H1 (cell line): ENCODE measurements around the gene CCDC102A. TPM values are rescaled to one million over a fixed set of nuclear protein-coding genes. Genes with fewer than 3 reads are reported as not detected.

Experiments
- CTCF ChIA-PET: fragments of 300-600 bp; sonication (Branson Sonifier 250); formaldehyde crosslinking; loops from one replicate; lab custom pipeline; 2021; ENCODE audit not compliant: partially characterized antibody; lab: Charles Lee
- POLR2A ChIA-PET: fragments of 300-600 bp; sonication (Branson Sonifier 250); formaldehyde crosslinking; loops from one replicate; lab custom pipeline; 2021; ENCODE audit warnings: inconsistent platforms; ENCODE audit not compliant: partially characterized antibody; lab: Charles Lee
- DNase-seq, 2 experiments: peaks; one replicate each; pipeline versions ENCODE4 v3.0.0 to v3.0.0-alpha.2; 2010 to 2022; ENCODE audit warnings: low spot score in 2 of 2, low read depth in 1 of 2, mixed read lengths in 1 of 2
- FAIRE-seq: peaks from 2 replicates; lab custom pipeline; 2011; peaks lifted over from hg19 to GRCh38; lab: Jason Lieb, UNC
- H2AFZ ChIP-seq: 2 replicates; pipeline ENCODE4 v1.8.1; 2012; ENCODE audit warnings: low read length, inconsistent platforms
- H2AK5ac ChIP-seq: 2 replicates; pipeline ENCODE4 v1.6.1; 2013; ENCODE audit warnings: low read depth, low read length
- H2BK120ac ChIP-seq: replicated peaks from 2 replicates; pipeline ENCODE3; 2013; ENCODE audit warnings: low read depth, low read length, inconsistent platforms
- H2BK12ac ChIP-seq: 2 replicates; pipeline ENCODE4 v1.6.1; 2013; ENCODE audit warnings: low read depth, low read length
- H2BK15ac ChIP-seq: 2 replicates; pipeline ENCODE4 v1.6.1; 2013; ENCODE audit warnings: low read length
- H2BK20ac ChIP-seq: 2 replicates; pipeline ENCODE4 v1.6.1; 2013; ENCODE audit warnings: low read length
- H2BK5ac ChIP-seq: 2 replicates; pipeline ENCODE4 v1.6.1; 2013; ENCODE audit warnings: low read depth, low read length
- H3K14ac ChIP-seq: 2 replicates; pipeline ENCODE4 v1.6.1; 2013; ENCODE audit warnings: inconsistent platforms; ENCODE audit not compliant: insufficient read length
- H3K18ac ChIP-seq: 2 replicates; pipeline ENCODE4 v1.6.1; 2013; ENCODE audit warnings: low read length; ENCODE audit errors: extremely low read depth
- H3K23ac ChIP-seq: 2 replicates; pipeline ENCODE4 v1.6.1; 2013; ENCODE audit warnings: inconsistent platforms; ENCODE audit not compliant: insufficient read length
- H3K23me2 ChIP-seq: 2 replicates; pipeline ENCODE4 v1.6.1; 2013; ENCODE audit warnings: low read depth, low read length
- H3K27ac ChIP-seq: 2 replicates; pipeline ENCODE4 v1.6.1; 2011; ENCODE audit warnings: low read depth, low read length, inconsistent platforms
- H3K27me3 ChIP-seq, 4 experiments: replicated peaks in 1 of 4; 1 replicate in 1 of 4; 2 replicates in 3 of 4; pipeline versions ENCODE4 v1.6.1 to v1.8.1; 2011 to 2013; ENCODE audit warnings: low read length in 3 of 4, mild to moderate bottlenecking in 3 of 4, inconsistent platforms in 2 of 4, mixed read lengths in 2 of 4, moderate library complexity in 1 of 4; ENCODE audit not compliant: control insufficient read depth in 3 of 4, insufficient read depth in 3 of 4; ENCODE audit errors: extremely low read depth in 1 of 4
- H3K36me3 ChIP-seq, 4 experiments: 2 replicates each; pipeline versions ENCODE4 v1.6.1 to v1.8.1; 2011 to 2013; ENCODE audit warnings: mild to moderate bottlenecking in 4 of 4, low read length in 3 of 4, moderate library complexity in 2 of 4, control low read depth in 1 of 4, inconsistent platforms in 1 of 4; ENCODE audit not compliant: insufficient read depth in 4 of 4, control insufficient read depth in 2 of 4
- H3K4ac ChIP-seq: replicated peaks from 2 replicates; pipeline ENCODE3; 2013; ENCODE audit warnings: low read length, low read depth, mixed read lengths, inconsistent platforms; ENCODE audit not compliant: insufficient read length
- H3K4me1 ChIP-seq, 4 experiments: replicated peaks in 1 of 4; 1 replicate in 1 of 4; 2 replicates in 3 of 4; pipeline versions ENCODE4 v1.6.1 to v1.8.1; 2011 to 2013; ENCODE audit warnings: low read length in 3 of 4, inconsistent platforms in 2 of 4, mixed read lengths in 1 of 4; ENCODE audit not compliant: insufficient read depth in 4 of 4, control insufficient read depth in 3 of 4
- H3K4me2 ChIP-seq, 2 experiments: 2 replicates each; pipeline versions ENCODE4 v1.6.1 to v1.8.1; 2011 to 2013; ENCODE audit warnings: low read depth in 2 of 2, low read length in 2 of 2, control low read depth in 1 of 2, inconsistent platforms in 1 of 2, mild to moderate bottlenecking in 1 of 2; ENCODE audit not compliant: insufficient read depth in 1 of 2
- H3K4me3 ChIP-seq, 4 experiments: fragments of 200-600, 300-600 bp in 1 of 4; sonication (generic), shearing (Covaris generic), sonication (Bioruptor Twin) in 1 of 4; 2 replicates each; pipeline versions ENCODE4 v1.5.1 to v1.8.1; 2011 to 2016; ENCODE audit warnings: low read length in 4 of 4, low read depth in 3 of 4, control low read depth in 2 of 4, inconsistent platforms in 2 of 4, mild to moderate bottlenecking in 2 of 4, mixed read lengths in 1 of 4, moderate library complexity in 1 of 4; ENCODE audit not compliant: insufficient read depth in 2 of 4; ENCODE audit errors: extremely low read depth in 1 of 4
- H3K56ac ChIP-seq: replicated peaks from 2 replicates; pipeline ENCODE3; 2013; ENCODE audit warnings: low read depth, mild to moderate bottlenecking, mixed read lengths, low read length, inconsistent platforms; ENCODE audit not compliant: insufficient read length
- H3K79me1 ChIP-seq: 2 replicates; pipeline ENCODE4 v1.6.1; 2013; ENCODE audit warnings: low read depth, low read length, control low read depth
- H3K79me2 ChIP-seq, 2 experiments: 2 replicates each; pipeline versions ENCODE4 v1.6.1 to v1.8.1; 2012 to 2013; ENCODE audit warnings: low read length in 2 of 2, mild to moderate bottlenecking in 2 of 2, inconsistent platforms in 1 of 2; ENCODE audit not compliant: insufficient read depth in 2 of 2, control insufficient read depth in 1 of 2
- H3K9ac ChIP-seq, 4 experiments: replicated peaks in 1 of 4; 1 replicate in 1 of 4; 2 replicates in 3 of 4; pipeline versions ENCODE4 v1.6.1 to v1.8.1; 2011 to 2013; ENCODE audit warnings: low read depth in 3 of 4, low read length in 3 of 4, control low read depth in 2 of 4, mild to moderate bottlenecking in 2 of 4, moderate library complexity in 2 of 4, inconsistent platforms in 1 of 4; ENCODE audit errors: extremely low read depth in 1 of 4
- H3K9me3 ChIP-seq, 2 experiments: 2 replicates each; pipeline versions ENCODE4 v1.6.1 to v1.8.1; 2012 to 2013; ENCODE audit warnings: mild to moderate bottlenecking in 2 of 2, moderate library complexity in 2 of 2, control low read depth in 1 of 2, inconsistent platforms in 1 of 2, low read depth in 1 of 2, low read length in 1 of 2, mixed read lengths in 1 of 2; ENCODE audit not compliant: insufficient read depth in 2 of 2
- H4K20me1 ChIP-seq, 2 experiments: replicated peaks in 1 of 2; 2 replicates each; pipeline versions ENCODE3 to v1.8.1; 2011 to 2013; ENCODE audit warnings: inconsistent platforms in 2 of 2, low read length in 2 of 2, mild to moderate bottlenecking in 1 of 2; ENCODE audit not compliant: insufficient read depth in 2 of 2, control insufficient read depth in 1 of 2
- H4K5ac ChIP-seq: 2 replicates; pipeline ENCODE4 v1.6.1; 2013; ENCODE audit warnings: low read length, low read depth, mixed read lengths, inconsistent platforms; ENCODE audit not compliant: insufficient read length
- H4K8ac ChIP-seq: 2 replicates; pipeline ENCODE4 v1.8.0; 2013; ENCODE audit warnings: mild to moderate bottlenecking, moderate library complexity, low read length, inconsistent platforms; ENCODE audit not compliant: insufficient read depth; ENCODE audit errors: extremely low read depth
- H4K91ac ChIP-seq: replicated peaks from 2 replicates; pipeline ENCODE3; 2013; ENCODE audit warnings: low read length, mixed read lengths, inconsistent platforms; ENCODE audit not compliant: insufficient read length
- BACH1 ChIP-seq: IDR thresholded peaks from 2 replicates; pipeline ENCODE4 v1.6.1; 2012; ENCODE audit warnings: low read length, improper control_type of control experiment
- BRCA1 ChIP-seq: IDR thresholded peaks from 2 replicates; pipeline ENCODE4 v1.6.1; 2012; ENCODE audit warnings: low read depth, low read length, improper control_type of control experiment
- CEBPB ChIP-seq: IDR thresholded peaks from 2 replicates; pipeline ENCODE4 v1.6.1; 2012; ENCODE audit warnings: low read depth, low read length
- CHD1 ChIP-seq: IDR thresholded peaks from 2 replicates; pipeline ENCODE4 v1.6.1; 2012; ENCODE audit warnings: low read depth, low read length, improper control_type of control experiment
- CHD2 ChIP-seq: IDR thresholded peaks from 2 replicates; pipeline ENCODE4 v1.6.1; 2012; ENCODE audit warnings: low read length, improper control_type of control experiment
- GTF2F1 ChIP-seq: IDR thresholded peaks from 2 replicates; pipeline ENCODE4 v1.6.1; 2012; ENCODE audit warnings: low read depth, low read length, improper control_type of control experiment, borderline replicate concordance
- RBBP5 ChIP-seq: IDR thresholded peaks from 2 replicates; pipeline ENCODE4 v1.7.1; 2012; ENCODE audit warnings: low read depth, mild to moderate bottlenecking, inconsistent platforms, low read length, moderate library complexity, borderline replicate concordance
- SIX5 ChIP-seq: IDR thresholded peaks from 2 replicates; pipeline ENCODE4 v1.6.1; 2011; ENCODE audit warnings: mild to moderate bottlenecking, low read depth, low read length
- SUZ12 ChIP-seq: fragments of 200-600 bp; sonication (generic); IDR thresholded peaks from 2 replicates; pipeline ENCODE4 v1.6.1; 2012; ENCODE audit warnings: mild to moderate bottlenecking, inconsistent platforms, low read length, moderate library complexity, mixed read lengths
- TCF12 ChIP-seq: IDR thresholded peaks from 2 replicates; pipeline ENCODE4 v1.6.1; 2011; ENCODE audit warnings: low read depth, mild to moderate bottlenecking, low read length
- ZNF274 ChIP-seq: IDR thresholded peaks from 2 replicates; pipeline ENCODE4 v1.7.0; 2012; ENCODE audit warnings: low read length, borderline replicate concordance; ENCODE audit errors: extremely low read depth
- WGBS, 2 experiments: shearing (Covaris generic) in 1 of 2; methylation state at CpG; one replicate each; pipeline versions ENCODE4 v1.1.6 to v1.1.7; 2013 to 2015; ENCODE audit warnings: low lambda C conversion rate in 2 of 2, mixed read lengths in 2 of 2, inconsistent platforms in 1 of 2, low coverage in 1 of 2, missing lambda C conversion rate in 1 of 2; ENCODE audit not compliant: insufficient replicate concordance in 2 of 2, insufficient coverage in 1 of 2, insufficient read length in 1 of 2; ENCODE audit errors: extremely low coverage in 1 of 2, missing lambda C conversion rate in 1 of 2; 5-methylcytosine and 5-hydroxymethylcytosine counted together
- polyA plus RNA-seq, 7 experiments: library from polyadenylated mRNA; depleted of rRNA in 3 of 7; stranded (reverse) in 5 of 7; unstranded in 2 of 7; fragments of >200 nt in 5 of 7; fragments of 200-250 nt in 2 of 7; gene quantifications; 1 replicate in 5 of 7; 2 replicates in 1 of 7; 4 replicates in 1 of 7; pipeline versions ENCODE4 v1.2.1 to v1.2.3, GENCODE V29; 2011 to 2013; ENCODE audit warnings: missing spikeins in 2 of 7, mixed read lengths in 2 of 7
- total RNA-seq: library from RNA; stranded (reverse); fragmentation: NEBNext Ultra II Directional; extraction: Animal tissue kit (Norgen Biotek cat#: 25700); gene quantifications from 2 replicates; pipeline ENCODE4 v1.2.1, GENCODE V29; 2021

Gene CCDC102A
- total and polyA plus RNA-seq, 2 of the 8 experiments (the other 6 are each of a cell fraction or from before 2014, with no cell fraction given), result 4.0 to 7.5 TPM

- no peak overlapping the region for H2BK120ac ChIP-seq
- no peak overlapping the region for H4K5ac ChIP-seq
- H3K23ac ChIP-seq, result no peak overlapping the region
- peaks cover 6 to 28% (median 16%) of the 10 kb centered on the region in 4 experiments for H3K36me3 ChIP-seq
- peak overlapping the region in 1 of 4 experiments; percentile 42; a peak in 2 of 8 replicates for H3K4me3 ChIP-seq
- H3K27ac ChIP-seq, result no peak overlapping the region
- WGBS, 2 experiments, result 87% methylated on average over 25 of the region's 30 CpGs; no CpG with 5 or more reads in 1 of the 2 experiments
- FAIRE-seq, result no peak
- H4K91ac ChIP-seq, result peak overlapping the region; percentile 52
- H2AK5ac ChIP-seq, result no peak overlapping the region; the same call in 1 of the 2 replicates
- H3K4me1 ChIP-seq, result peaks cover 10 to 64% (median 49%) of the 10 kb centered on the region in 4 experiments
- peaks cover 8% of the 10 kb centered on the region; the same call in 1 of the 2 replicates for H3K23me2 ChIP-seq
- peak overlapping the region; percentile 90 for H3K18ac ChIP-seq
- peak overlapping the region; percentile 97; the same call in 1 of the 2 replicates for H2BK12ac ChIP-seq
- H3K79me1 ChIP-seq, result 0 out of 2 replicates have a peak, but pooled peaks cover 5% of the 10 kb centered on the region
- DNase-seq, result no peak
- no peaks in the 10 kb centered on the region for H3K9me3 ChIP-seq
- CTCF ChIA-PET, result interaction anchor here (0.7 to 15.0 kb wide), 7 partner anchors 12 to 213 kb away, joined by 3 to 210 read pairs (median 8); partner anchors contain the start of genes DOK4 and POLR2C
- no peaks in the 10 kb centered on the region for H3K79me2 ChIP-seq
- peak overlapping the region; percentile 15 to 51 for H3K4me2 ChIP-seq
- peak overlapping the region; percentile 56; the same call in 1 of the 2 replicates for H2BK20ac ChIP-seq
- no peaks in the 10 kb centered on the region; a peak in 1 of 7 replicates for H3K27me3 ChIP-seq
- peak overlapping the region; percentile 82; the same call in 1 of the 2 replicates for H4K8ac ChIP-seq
- H4K20me1 ChIP-seq, result peaks cover 3% of the 10 kb centered on the region in 2 experiments
- H3K9ac ChIP-seq, result no peak overlapping the region; a peak in 2 of 7 replicates
- H3K56ac ChIP-seq, result no peak overlapping the region
- peak overlapping the region; percentile 94; the same call in 1 of the 2 replicates for H2BK15ac ChIP-seq
- H3K4ac ChIP-seq, result no peak overlapping the region
- POLR2A ChIA-PET, result interaction anchor here (0.8 to 10.3 kb wide), 9 partner anchors 9 to 66 kb away, joined by 3 to 67 read pairs (median 4); partner anchors contain the start of gene DOK4
- H2AFZ ChIP-seq, result no peak overlapping the region
- no peak overlapping the region for H3K14ac ChIP-seq
- peak overlapping the region; percentile 87 for H2BK5ac ChIP-seq
- TF ChIP-seq CHD2 (no peak), BRCA1 (no peak), CHD1 (no peak), ZNF274 (no peak), TCF12 (no peak), SIX5 (no peak), BACH1 (no peak), CEBPB (no peak), SUZ12 (no peak), GTF2F1 (no peak), RBBP5 (no peak)
Measured at GRCh38 chr16:57474671-57475661, 61.4 kb downstream of the CCDC102A start.
